ENCODE measurements around the gene PADI6.

PADI6 gene

GRCh38 chr1:17348593-17349234 lies 23.3 kb upstream of the PADI6 start:
- TF ChIP-seq CTCF (IDR thresholded peaks at IDR 0.05; ENCODE audit: control insufficient read depth, extremely low read depth, insufficient read depth): no peak
- DNase-seq (ENCODE audit: low read depth): no peak
- H3K4me3 ChIP-seq (ENCODE audit: low read depth, low read length): no peak overlapping the region

GRCh38 chr1:17350083-17350482 lies 21.9 kb upstream of the PADI6 start:
- H3K4me3 ChIP-seq (ENCODE audit: low read depth, low read length): no peak overlapping the region
- TF ChIP-seq CTCF (IDR thresholded peaks at IDR 0.05; ENCODE audit: control insufficient read depth, extremely low read depth, insufficient read depth): no peak
- no peak for DNase-seq (ENCODE audit: low read depth)

GRCh38 chr1:17350928-17351446 lies 21.0 kb upstream of the PADI6 start:
- no peak for TF ChIP-seq CTCF (IDR thresholded peaks at IDR 0.05; ENCODE audit: control insufficient read depth, extremely low read depth, insufficient read depth)
- no peak for DNase-seq (ENCODE audit: low read depth)

DNA sequence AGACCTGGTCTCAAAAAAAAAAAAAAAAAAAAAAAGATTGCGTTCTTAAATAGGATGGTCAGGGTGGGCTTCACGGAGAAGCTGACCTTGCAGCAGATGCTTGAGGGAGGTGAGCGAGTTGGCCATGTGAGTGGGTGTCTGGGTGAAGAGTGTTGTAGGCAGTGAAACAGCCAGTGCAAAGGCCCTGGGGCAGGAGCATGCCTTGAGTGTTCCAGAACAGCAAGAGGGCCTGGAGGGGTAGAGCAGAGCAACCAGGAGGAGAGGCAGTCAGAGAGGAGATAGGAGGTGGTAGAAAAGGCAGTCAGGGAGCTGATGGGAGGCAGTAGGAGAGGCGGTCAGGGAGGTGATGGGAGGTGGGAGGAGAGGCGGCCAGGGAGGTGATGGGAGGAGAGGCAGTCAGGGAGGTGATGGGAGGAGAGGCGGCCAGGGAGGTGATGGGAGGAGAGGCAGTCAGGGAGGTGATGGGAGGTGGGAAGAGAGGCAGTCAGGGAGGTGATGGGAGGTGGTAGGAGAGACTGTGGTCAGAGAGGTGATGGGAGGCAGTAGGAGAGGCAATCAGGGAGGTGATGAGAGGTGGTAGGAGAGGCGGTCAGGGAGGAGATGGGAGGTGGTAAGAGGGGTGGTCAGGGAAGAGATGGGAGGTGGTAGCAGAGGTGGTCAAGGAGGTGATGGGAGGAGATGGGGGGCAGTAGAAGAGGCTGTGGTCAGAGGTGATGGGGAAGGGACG lies 20.2 kb upstream of the PADI6 start:
- no peak overlapping the region for H3K4me3 ChIP-seq (ENCODE audit: low read depth, low read length)
- no peak for TF ChIP-seq CTCF (IDR thresholded peaks at IDR 0.05; ENCODE audit: control insufficient read depth, extremely low read depth, insufficient read depth)
- DNase-seq (ENCODE audit: low read depth): no peak

More at GRCh38 chr1:17350928-17351446, 21.0 kb upstream of the PADI6 start:
- no peak overlapping the region for H3K4me3 ChIP-seq (ENCODE audit: low read depth, low read length)

DNA sequence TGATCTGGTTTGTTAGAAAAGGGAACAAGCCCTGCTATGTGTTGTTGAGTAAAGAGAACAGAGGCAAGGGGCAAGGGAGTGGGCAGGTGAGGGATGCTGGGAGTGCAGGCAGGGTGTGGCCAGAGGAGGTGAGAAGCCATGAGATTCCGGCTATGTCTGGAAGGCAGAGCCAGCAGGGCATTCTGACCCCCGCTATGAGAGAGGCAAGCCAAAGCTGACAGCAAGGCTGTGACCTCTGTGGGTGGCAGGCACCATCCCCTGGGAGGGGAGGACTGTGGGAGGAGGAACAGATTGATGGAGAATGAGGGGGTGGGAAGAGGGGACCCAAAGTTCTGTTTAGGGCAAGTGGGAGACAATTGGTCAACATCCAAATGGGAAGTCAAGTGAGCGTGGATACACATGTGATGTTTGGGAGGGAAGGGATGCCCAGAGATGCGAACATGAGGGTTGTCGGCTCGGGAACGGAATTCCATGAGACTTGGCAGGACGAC lies 19.5 kb upstream of the PADI6 start:
- TF ChIP-seq CTCF (IDR thresholded peaks at IDR 0.05; ENCODE audit: control insufficient read depth, extremely low read depth, insufficient read depth): no peak

GRCh38 chr1:17355898-17356297 lies 16.1 kb upstream of the PADI6 start:
- no peak for DNase-seq (ENCODE audit: low read depth)
- TF ChIP-seq CTCF (IDR thresholded peaks at IDR 0.05; ENCODE audit: control insufficient read depth, extremely low read depth, insufficient read depth): no peak
- no peak overlapping the region for H3K4me3 ChIP-seq (ENCODE audit: low read depth, low read length)

More for the DNA sequence above, 19.5 kb upstream of the PADI6 start:
- no peak for DNase-seq (ENCODE audit: low read depth)
- no peak overlapping the region for H3K4me3 ChIP-seq (ENCODE audit: low read depth, low read length)

All from LNCaP clone FGC (cell line).